Epithelial cell of proximal tubule (primary cell): ENCODE results near the gene ZNF174. TPM values are rescaled to one million over a fixed set of nuclear protein-coding genes. Genes with fewer than 3 reads are reported as not detected.

Experiments
- DNase-seq: peaks from one replicate; pipeline ENCODE4 v3.0.0-alpha.2; 2011; ENCODE audit warnings: low read depth
- H3K4me3 ChIP-seq: 2 replicates; pipeline ENCODE4 v1.5.1; 2011; ENCODE audit warnings: low read depth, mild to moderate bottlenecking, low read length
- CTCF ChIP-seq: conservative IDR thresholded peaks from 2 replicates; pipeline ENCODE4 v1.5.1; 2012; ENCODE audit warnings: low read depth, mild to moderate bottlenecking, low read length
- total RNA-seq: library from RNA; depleted of rRNA; stranded (reverse); fragments of >200 nt; gene quantifications from 2 replicates; pipeline ENCODE4 v1.2.3, GENCODE V29; 2015

ZNF174 gene
- total RNA-seq, 1 donor from 2014 or later, result 13.7 TPM

GRCh38 chr16:3364774-3365427 lies 36.1 kb upstream of the ZNF174 start:
- TF ChIP-seq CTCF, result no peak
- peak; percentile 37 for DNase-seq
- H3K4me3 ChIP-seq, result peak overlapping the region; percentile 62

- TF ChIP-seq CTCF, result no peak
- H3K4me3 ChIP-seq, result no peak overlapping the region
- DNase-seq, result no peak
Measured at GRCh38 chr16:3369073-3369472, 31.9 kb upstream of the ZNF174 start.

- TF ChIP-seq CTCF, result no peak
- H3K4me3 ChIP-seq, result no peak overlapping the region
- no peak for DNase-seq
Measured at GRCh38 chr16:3375680-3376079, 25.3 kb upstream of the ZNF174 start.

GRCh38 chr16:3377917-3378316 lies 23.1 kb upstream of the ZNF174 start:
- no peak for DNase-seq
- no peak for TF ChIP-seq CTCF
- H3K4me3 ChIP-seq, result no peak overlapping the region

GRCh38 chr16:3383045-3383448 lies 18.0 kb upstream of the ZNF174 start:
- H3K4me3 ChIP-seq, result no peak overlapping the region

GRCh38 chr16:3388325-3388724 lies 12.7 kb upstream of the ZNF174 start:
- no peak for DNase-seq
- no peak overlapping the region for H3K4me3 ChIP-seq
- no peak for TF ChIP-seq CTCF

More at GRCh38 chr16:3383045-3383448, 18.0 kb upstream of the ZNF174 start:
- DNase-seq, result no peak
- no peak for TF ChIP-seq CTCF

GRCh38 chr16:3389663-3390338 lies 11.2 kb upstream of the ZNF174 start:
- no peak overlapping the region for H3K4me3 ChIP-seq
- DNase-seq, result no peak
- no peak for TF ChIP-seq CTCF
